HCT116 (cell line): ENCODE results near the gene PIP5K1A. TPM values are rescaled to one million over a fixed set of nuclear protein-coding genes. Genes with fewer than 3 reads are reported as not detected.

Experiments
- ATAC-seq: fragments of 200-7000 bp; cut with Tn5 transposase; 2 replicates; pipeline ENCODE4 v1.9.1; 2020; ENCODE audit warnings: mild to moderate bottlenecking, moderate library complexity
- BruUV-seq: library from RNA; stranded (reverse); fragments of 400-500 nt; replicated peaks from 2 replicates; lab custom pipeline; 2021; lab: Mats Ljungman, UMichigan
- CTCF ChIA-PET: fragments of 300-600 bp; sonication (Branson Sonifier 250); formaldehyde crosslinking; loops from one replicate; lab custom pipeline; 2021; ENCODE audit warnings: antibody characterized with exemption; lab: Charles Lee
- POLR2A ChIA-PET: fragments of 300-600, 350-600 bp; sonication (Branson Sonifier 250); formaldehyde crosslinking; loops from one replicate; lab custom pipeline; 2021; ENCODE audit warnings: antibody characterized with exemption; lab: Charles Lee
- RAD21 ChIA-PET, 2 experiments: fragments of 300-600 bp; sonication (Branson Sonifier 250); formaldehyde crosslinking; loops; one replicate each; lab custom pipeline; 2023; ENCODE audit warnings: low total read pairs in 2 of 2; ENCODE audit not compliant: uncharacterized antibody in 2 of 2, unreplicated experiment in 2 of 2, low non-redundant PET in 1 of 2; lab: Charles Lee
- DNase-seq: peaks from one replicate; pipeline ENCODE4 v3.0.0-alpha.2; 2010; ENCODE audit warnings: low read depth, low spot score
- H2AFZ ChIP-seq: fragments of 200-600 bp; shearing (Covaris generic), sonication (generic); 2 replicates; pipeline ENCODE4 v1.6.1; 2017; ENCODE audit warnings: low read depth, mixed run types, mixed read lengths, antibody characterized with exemption, low read length; ENCODE audit not compliant: poor library complexity, severe bottlenecking
- H3K27ac ChIP-seq: 2 replicates; pipeline ENCODE4 v1.5.1; 2012; ENCODE audit warnings: low read depth, low read length
- H3K27me3 ChIP-seq: fragments of 200-600 bp; sonication (generic); 2 replicates; pipeline ENCODE4 v1.6.1; 2016; ENCODE audit warnings: mixed run types, low read length, mixed read lengths; ENCODE audit not compliant: insufficient read depth
- H3K36me3 ChIP-seq, 2 experiments: fragments of 200-500 bp in 1 of 2; fragments of 200-600 bp in 1 of 2; sonication (Bioruptor generic) in 1 of 2; sonication (generic) in 1 of 2; 2 replicates each; pipeline versions ENCODE4 v1.5.1 to v1.6.1; 2014 to 2016; ENCODE audit warnings: low read length in 2 of 2, inconsistent platforms in 1 of 2, mixed read lengths in 1 of 2, mixed run types in 1 of 2; ENCODE audit not compliant: insufficient read depth in 2 of 2, control insufficient read depth in 1 of 2
- H3K4me1 ChIP-seq, 2 experiments: fragments of 200-600 bp in 1 of 2; sonication (generic) in 1 of 2; 2 replicates each; pipeline versions ENCODE4 v1.5.1 to v1.6.1; 2012 to 2017; ENCODE audit warnings: low read length in 2 of 2, inconsistent platforms in 1 of 2, mild to moderate bottlenecking in 1 of 2, mixed read lengths in 1 of 2, mixed run types in 1 of 2, moderate library complexity in 1 of 2; ENCODE audit not compliant: insufficient read depth in 2 of 2, control insufficient read depth in 1 of 2
- H3K4me2 ChIP-seq: fragments of 200-600 bp; sonication (generic); 2 replicates; pipeline ENCODE4 v1.6.1; 2017; ENCODE audit warnings: mixed run types, low read length, mixed read lengths
- H3K4me3 ChIP-seq, 2 experiments: fragments of 200-600 bp in 1 of 2; sonication (generic) in 1 of 2; replicated peaks in 1 of 2; 2 replicates each; pipeline ENCODE4 v1.5.1; 2011 to 2016; ENCODE audit warnings: low read length in 2 of 2, control low read depth in 1 of 2, low read depth in 1 of 2, mild to moderate bottlenecking in 1 of 2, mixed read lengths in 1 of 2, mixed run types in 1 of 2
- H3K79me2 ChIP-seq: fragments of 200-600 bp; sonication (generic); 2 replicates; pipeline ENCODE4 v1.6.1; 2017; ENCODE audit warnings: mild to moderate bottlenecking, mixed run types, low read length, moderate library complexity, mixed read lengths; ENCODE audit not compliant: insufficient read depth
- H3K9ac ChIP-seq: fragments of 200-600 bp; sonication (generic); 2 replicates; pipeline ENCODE4 v1.6.1; 2016; ENCODE audit warnings: low read length, mixed read lengths
- H3K9me2 ChIP-seq: fragments of 200-600 bp; sonication (generic), shearing (Covaris generic); 2 replicates; pipeline ENCODE4 v1.6.1; 2017; ENCODE audit warnings: mixed run types, mild to moderate bottlenecking, moderate library complexity; ENCODE audit not compliant: insufficient read depth
- H3K9me3 ChIP-seq, 2 experiments: fragments of 200-500 bp in 1 of 2; fragments of 200-600 bp in 1 of 2; sonication (Bioruptor generic) in 1 of 2; sonication (generic) in 1 of 2; 2 replicates each; pipeline ENCODE4 v1.6.1; 2014 to 2017; ENCODE audit warnings: low read length in 2 of 2, mixed read lengths in 2 of 2, inconsistent platforms in 1 of 2, low read depth in 1 of 2, mild to moderate bottlenecking in 1 of 2, mixed run types in 1 of 2, moderate library complexity in 1 of 2; ENCODE audit not compliant: control insufficient read depth in 1 of 2, insufficient read depth in 1 of 2
- H4K20me1 ChIP-seq: fragments of 200-600 bp; sonication (generic), shearing (Covaris generic); 2 replicates; pipeline ENCODE4 v1.6.1; 2017; ENCODE audit warnings: mixed run types, mild to moderate bottlenecking, moderate library complexity; ENCODE audit not compliant: insufficient read depth
- CBX3 ChIP-seq: IDR thresholded peaks from 2 replicates; pipeline ENCODE4 v1.6.1; 2012; ENCODE audit warnings: low read depth
- CEBPB ChIP-seq: IDR thresholded peaks from 2 replicates; pipeline ENCODE4 v1.6.1; 2012; ENCODE audit warnings: low read depth
- EGR1 ChIP-seq: IDR thresholded peaks from 2 replicates; pipeline ENCODE4 v1.6.1; 2012; ENCODE audit warnings: low read depth
- ELF1 ChIP-seq: IDR thresholded peaks from 2 replicates; pipeline ENCODE4 v1.6.1; 2012; ENCODE audit warnings: low read depth, borderline replicate concordance
- FOSL1 ChIP-seq: IDR thresholded peaks from 2 replicates; pipeline ENCODE4 v1.6.1; 2012; ENCODE audit warnings: low read depth
- JUND ChIP-seq: IDR thresholded peaks from 2 replicates; pipeline ENCODE4 v1.6.1; 2012
- MAX ChIP-seq: IDR thresholded peaks from 2 replicates; pipeline ENCODE4 v1.6.1; 2012
- POLR2A ChIP-seq: IDR thresholded peaks from 2 replicates; pipeline ENCODE4 v1.7.0; 2011; ENCODE audit warnings: borderline replicate concordance; ENCODE audit not compliant: insufficient read depth, insufficient read length; ENCODE audit errors: extremely low read depth
- POLR2AphosphoS5 ChIP-seq: IDR thresholded peaks from 2 replicates; pipeline ENCODE4 v1.6.1; 2011; ENCODE audit warnings: mild to moderate bottlenecking, low read depth, low read length, moderate library complexity
- RAD21 ChIP-seq: IDR thresholded peaks from 2 replicates; pipeline ENCODE4 v1.6.1; 2012; ENCODE audit warnings: low read depth, mild to moderate bottlenecking
- TCF7L2 ChIP-seq: IDR thresholded peaks from 2 replicates; pipeline ENCODE4 v1.7.0; 2011; ENCODE audit warnings: borderline replicate concordance, inconsistent platforms; ENCODE audit not compliant: insufficient read depth, insufficient read length; ENCODE audit errors: extremely low read depth
- ZFX ChIP-seq: fragments of 450-650 bp; IDR thresholded peaks from 2 replicates; pipeline ENCODE4 v1.6.1; 2017
- intact Hi-C: fragments of 100-400 bp; cut with micrococcal nuclease; formaldehyde crosslinking; loops from 2 replicates; pipeline ENCODE4 v1.10.0; 2022
- total RNA-seq: library from RNA; stranded (reverse); gene quantifications from one replicate; pipeline ENCODE4 v1.2.1, GENCODE V29; 2021; ENCODE audit not compliant: unreplicated experiment
- TF ChIP-seq, protein P1 (sequence below): IDR thresholded peaks from 2 replicates; pipeline ENCODE4 v1.6.1; 2011; ENCODE audit warnings: mild to moderate bottlenecking, low read length, moderate library complexity; ENCODE audit not compliant: insufficient replicate concordance; ENCODE audit errors: extremely low read depth

Gene PIP5K1A
- total RNA-seq, 1 experiment from 2014 or later, result 75.4 TPM

DNA sequence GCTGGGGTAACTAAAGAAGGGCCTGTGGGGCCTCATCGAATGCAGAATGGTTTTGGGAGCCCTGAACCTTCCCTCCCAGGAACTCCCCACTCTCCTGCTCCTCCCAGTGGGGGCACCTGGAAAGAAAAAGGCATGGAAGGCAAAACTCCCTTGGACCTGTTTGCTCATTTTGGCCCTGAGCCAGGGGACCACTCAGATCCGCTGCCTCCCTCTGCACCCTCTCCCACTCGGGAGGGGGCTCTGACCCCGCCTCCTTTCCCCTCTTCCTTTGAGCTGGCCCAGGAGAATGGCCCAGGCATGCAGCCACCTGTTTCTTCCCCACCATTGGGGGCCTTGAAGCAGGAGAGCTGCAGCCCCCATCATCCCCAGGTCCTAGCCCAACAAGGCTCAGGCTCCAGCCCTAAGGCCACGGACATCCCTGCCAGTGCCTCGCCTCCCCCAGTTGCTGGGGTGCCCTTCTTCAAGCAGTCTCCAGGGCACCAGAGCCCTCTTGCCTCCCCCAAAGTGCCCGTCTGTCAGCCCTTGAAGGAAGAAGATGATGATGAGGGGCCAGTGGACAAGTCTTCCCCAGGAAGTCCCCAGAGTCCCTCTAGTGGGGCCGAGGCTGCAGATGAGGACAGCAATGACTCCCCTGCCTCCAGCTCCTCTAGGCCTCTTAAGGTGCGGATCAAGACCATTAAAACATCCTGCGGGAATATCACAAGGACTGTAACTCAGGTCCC lies 88.4 kb downstream of the PIP5K1A start:
- ChIA-PET CTCF (no interaction called here), POLR2A (no interaction called here), RAD21 (no interaction called here)
- Histone ChIP-seq H3K4me3 (no peak overlapping the region), H3K9ac (no peak overlapping the region), H2AFZ (no peak overlapping the region), H3K4me2 (no peak overlapping the region), H4K20me1 (no peaks in the 10 kb centered on the region), H3K4me1 (peaks cover 6 to 13% of the 10 kb centered on the region in 2 experiments), H3K36me3 (peaks cover 8 to 12% of the 10 kb centered on the region in 2 experiments; a peak in 3 of 4 replicates), H3K79me2 (peaks cover 22% of the 10 kb centered on the region), H3K27me3 (no peaks in the 10 kb centered on the region), H3K9me3 (no peaks in the 10 kb centered on the region), H3K9me2 (no peaks in the 10 kb centered on the region), H3K27ac (no peak overlapping the region)
- TF ChIP-seq EGR1 (no peak), ZFX (no peak), FOSL1 (no peak), JUND (no peak), TCF7L2 (no peak)
- TF ChIP-seq, protein P1, sequence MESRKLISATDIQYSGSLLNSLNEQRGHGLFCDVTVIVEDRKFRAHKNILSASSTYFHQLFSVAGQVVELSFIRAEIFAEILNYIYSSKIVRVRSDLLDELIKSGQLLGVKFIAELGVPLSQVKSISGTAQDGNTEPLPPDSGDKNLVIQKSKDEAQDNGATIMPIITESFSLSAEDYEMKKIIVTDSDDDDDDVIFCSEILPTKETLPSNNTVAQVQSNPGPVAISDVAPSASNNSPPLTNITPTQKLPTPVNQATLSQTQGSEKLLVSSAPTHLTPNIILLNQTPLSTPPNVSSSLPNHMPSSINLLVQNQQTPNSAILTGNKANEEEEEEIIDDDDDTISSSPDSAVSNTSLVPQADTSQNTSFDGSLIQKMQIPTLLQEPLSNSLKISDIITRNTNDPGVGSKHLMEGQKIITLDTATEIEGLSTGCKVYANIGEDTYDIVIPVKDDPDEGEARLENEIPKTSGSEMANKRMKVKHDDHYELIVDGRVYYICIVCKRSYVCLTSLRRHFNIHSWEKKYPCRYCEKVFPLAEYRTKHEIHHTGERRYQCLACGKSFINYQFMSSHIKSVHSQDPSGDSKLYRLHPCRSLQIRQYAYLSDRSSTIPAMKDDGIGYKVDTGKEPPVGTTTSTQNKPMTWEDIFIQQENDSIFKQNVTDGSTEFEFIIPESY, result no peak
- intact Hi-C loops, result no loop called here
- ATAC-seq (no peak), DNase-seq (no peak)
- no TSS peak for BruUV-seq

GRCh38 chr1:151287341-151287699 lies 89.0 kb downstream of the PIP5K1A start:
- no peaks in the 10 kb centered on the region for H3K27me3 ChIP-seq
- H3K4me3 ChIP-seq, result no peak overlapping the region
- H4K20me1 ChIP-seq, result no peaks in the 10 kb centered on the region
- H3K27ac ChIP-seq, result no peak overlapping the region
- H3K36me3 ChIP-seq, result peaks cover 8 to 12% of the 10 kb centered on the region in 2 experiments; a peak in 3 of 4 replicates
- H3K4me1 ChIP-seq, result peaks cover 6 to 13% of the 10 kb centered on the region in 2 experiments
- no peak overlapping the region for H3K9ac ChIP-seq
- ChIA-PET CTCF (no interaction called here), POLR2A (no interaction called here), RAD21 (no interaction called here)
- no peak for ATAC-seq
- H2AFZ ChIP-seq, result no peak overlapping the region
- H3K9me3 ChIP-seq, result no peaks in the 10 kb centered on the region
- H3K4me2 ChIP-seq, result no peak overlapping the region
- intact Hi-C loops, result no loop called here
- BruUV-seq, result no TSS peak
- DNase-seq, result no peak
- peaks cover 22% of the 10 kb centered on the region for H3K79me2 ChIP-seq
- H3K9me2 ChIP-seq, result no peaks in the 10 kb centered on the region
- TF ChIP-seq, protein P1, result no peak
- TF ChIP-seq RAD21 (no peak), POLR2AphosphoS5 (no peak), JUND (no peak), TCF7L2 (no peak), ELF1 (no peak), CBX3 (no peak), CEBPB (no peak), POLR2A (no peak), MAX (no peak), EGR1 (no peak)
